Hepatocyte (in vitro differentiated cells): ENCODE results near the gene FAM114A2. TPM values are rescaled to one million over a fixed set of nuclear protein-coding genes. Genes with fewer than 3 reads are reported as not detected.

ENCODE experiments used
- DNase-seq: peaks from one replicate; pipeline ENCODE4 v3.0.0-alpha.2; 2016; ENCODE audit warnings: low spot score
- H2AFZ ChIP-seq: fragments of 200-600 bp; sonication (generic); 2 replicates; pipeline ENCODE4 v1.6.0; 2016; ENCODE audit warnings: antibody characterized with exemption, mild to moderate bottlenecking
- H3K27ac ChIP-seq: fragments of 200-600 bp; sonication (generic); 2 replicates; pipeline ENCODE4 v1.5.1; 2016; ENCODE audit warnings: mild to moderate bottlenecking
- H3K27me3 ChIP-seq: fragments of 200-600 bp; sonication (generic); 2 replicates; pipeline ENCODE4 v1.6.1; 2016
- H3K36me3 ChIP-seq: fragments of 200-600 bp; sonication (generic); replicated peaks from 2 replicates; pipeline ENCODE4 v1.5.1; 2016; ENCODE audit warnings: low read depth; ENCODE audit not compliant: insufficient read depth
- H3K4me1 ChIP-seq: fragments of 200-600 bp; sonication (generic); 2 replicates; pipeline ENCODE4 v1.5.1; 2016; ENCODE audit warnings: mild to moderate bottlenecking, moderate library complexity; ENCODE audit not compliant: insufficient read depth
- H3K4me2 ChIP-seq: fragments of 200-600 bp; sonication (generic); 2 replicates; pipeline ENCODE4 v1.6.0; 2016
- H3K4me3 ChIP-seq: fragments of 200-600 bp; sonication (generic); 2 replicates; pipeline ENCODE4 v1.5.1; 2016; ENCODE audit warnings: mild to moderate bottlenecking
- H3K79me2 ChIP-seq: fragments of 200-600 bp; sonication (generic); 2 replicates; pipeline ENCODE4 v1.6.0; 2017; ENCODE audit warnings: mild to moderate bottlenecking
- H3K9me2 ChIP-seq: fragments of 200-600 bp; sonication (generic); replicated peaks from 2 replicates; pipeline ENCODE4 v1.6.0; 2017; ENCODE audit warnings: mild to moderate bottlenecking; ENCODE audit not compliant: insufficient read depth
- H3K9me3 ChIP-seq: fragments of 200-600 bp; sonication (generic); 2 replicates; pipeline ENCODE4 v1.5.1; 2016; ENCODE audit warnings: low read depth, mild to moderate bottlenecking
- H4K20me1 ChIP-seq: fragments of 200-600 bp; sonication (generic); 2 replicates; pipeline ENCODE4 v1.6.0; 2016; ENCODE audit warnings: mild to moderate bottlenecking; ENCODE audit not compliant: insufficient read depth, poor library complexity, severe bottlenecking
- EZH2 ChIP-seq: fragments of 200-600 bp; sonication (generic); IDR thresholded peaks from 2 replicates; pipeline ENCODE4 v1.6.1; 2016; ENCODE audit warnings: antibody characterized with exemption, mild to moderate bottlenecking, borderline replicate concordance
- EZH2phosphoT487 ChIP-seq: fragments of 200-600 bp; sonication (generic); IDR thresholded peaks from one replicate; pipeline ENCODE4 v1.6.1; 2018; ENCODE audit warnings: antibody characterized with exemption, mild to moderate bottlenecking, low read depth, moderate library complexity; ENCODE audit not compliant: unreplicated experiment, severe bottlenecking
- WGBS: methylation state at CpG from one replicate; pipeline ENCODE4 v1.1.6; 2016; ENCODE audit warnings: low lambda C conversion rate; ENCODE audit errors: missing lambda C conversion rate; 5-methylcytosine and 5-hydroxymethylcytosine counted together
- polyA plus RNA-seq: library from polyadenylated mRNA; unstranded; fragments of >200 nt; fragmentation: Nextera tagmentation; extraction: Ambion mirVana; gene quantifications from 2 replicates; pipeline ENCODE4 v1.2.1, GENCODE V29; 2016
- total RNA-seq: library from RNA; depleted of rRNA; stranded (reverse); fragments of >200 nt; gene quantifications from 2 replicates; pipeline ENCODE4 v1.2.3, GENCODE V29; 2014
- TF ChIP-seq, protein P1 (sequence below): fragments of 200-600 bp; sonication (generic); IDR thresholded peaks from 2 replicates; pipeline ENCODE4 v1.5.1; 2016; ENCODE audit warnings: antibody characterized with exemption, mild to moderate bottlenecking; ENCODE audit not compliant: poor library complexity

The FAM114A2 gene
- total and polyA plus RNA-seq, 2 experiments from 2014 or later: 12.0 to 22.8 TPM

DNA sequence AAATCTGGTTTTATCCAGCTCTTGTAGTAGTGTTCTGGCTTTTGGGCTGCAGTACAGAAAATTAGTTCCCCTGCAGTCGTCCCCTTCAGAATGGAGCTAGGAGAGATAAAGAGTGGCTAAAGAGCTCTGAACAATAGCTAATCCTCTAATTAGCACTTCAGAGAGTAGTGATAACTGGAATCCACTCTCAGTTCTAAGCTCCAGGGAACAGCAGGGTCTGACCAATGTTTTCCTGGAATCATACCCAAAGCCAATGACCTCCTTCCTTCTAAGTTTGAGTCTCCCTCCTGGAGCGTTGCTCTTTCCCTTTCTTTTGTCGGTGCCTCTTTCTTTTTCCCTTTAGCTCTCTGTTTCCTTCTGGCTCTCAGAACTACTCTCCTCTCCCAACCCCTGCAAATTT, 47.4 kb upstream of the FAM114A2 start:
- WGBS: 14% methylated on average over 3 of the region's 3 CpGs
- Histone ChIP-seq H3K36me3 (no peaks in the 10 kb centered on the region), H3K4me3 (no peak overlapping the region), H4K20me1 (no peaks in the 10 kb centered on the region), H3K27ac (no peak overlapping the region), H3K27me3 (no peaks in the 10 kb centered on the region), H3K4me2 (no peak overlapping the region), H2AFZ (no peak overlapping the region), H3K9me2 (no peaks in the 10 kb centered on the region), H3K4me1 (no peaks in the 10 kb centered on the region), H3K79me2 (no peaks in the 10 kb centered on the region), H3K9me3 (no peaks in the 10 kb centered on the region)
- DNase-seq: no peak
- TF ChIP-seq EZH2 (no peak), EZH2phosphoT487 (no peak)
- TF ChIP-seq, protein P1, sequence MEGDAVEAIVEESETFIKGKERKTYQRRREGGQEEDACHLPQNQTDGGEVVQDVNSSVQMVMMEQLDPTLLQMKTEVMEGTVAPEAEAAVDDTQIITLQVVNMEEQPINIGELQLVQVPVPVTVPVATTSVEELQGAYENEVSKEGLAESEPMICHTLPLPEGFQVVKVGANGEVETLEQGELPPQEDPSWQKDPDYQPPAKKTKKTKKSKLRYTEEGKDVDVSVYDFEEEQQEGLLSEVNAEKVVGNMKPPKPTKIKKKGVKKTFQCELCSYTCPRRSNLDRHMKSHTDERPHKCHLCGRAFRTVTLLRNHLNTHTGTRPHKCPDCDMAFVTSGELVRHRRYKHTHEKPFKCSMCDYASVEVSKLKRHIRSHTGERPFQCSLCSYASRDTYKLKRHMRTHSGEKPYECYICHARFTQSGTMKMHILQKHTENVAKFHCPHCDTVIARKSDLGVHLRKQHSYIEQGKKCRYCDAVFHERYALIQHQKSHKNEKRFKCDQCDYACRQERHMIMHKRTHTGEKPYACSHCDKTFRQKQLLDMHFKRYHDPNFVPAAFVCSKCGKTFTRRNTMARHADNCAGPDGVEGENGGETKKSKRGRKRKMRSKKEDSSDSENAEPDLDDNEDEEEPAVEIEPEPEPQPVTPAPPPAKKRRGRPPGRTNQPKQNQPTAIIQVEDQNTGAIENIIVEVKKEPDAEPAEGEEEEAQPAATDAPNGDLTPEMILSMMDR: no peak

DNA sequence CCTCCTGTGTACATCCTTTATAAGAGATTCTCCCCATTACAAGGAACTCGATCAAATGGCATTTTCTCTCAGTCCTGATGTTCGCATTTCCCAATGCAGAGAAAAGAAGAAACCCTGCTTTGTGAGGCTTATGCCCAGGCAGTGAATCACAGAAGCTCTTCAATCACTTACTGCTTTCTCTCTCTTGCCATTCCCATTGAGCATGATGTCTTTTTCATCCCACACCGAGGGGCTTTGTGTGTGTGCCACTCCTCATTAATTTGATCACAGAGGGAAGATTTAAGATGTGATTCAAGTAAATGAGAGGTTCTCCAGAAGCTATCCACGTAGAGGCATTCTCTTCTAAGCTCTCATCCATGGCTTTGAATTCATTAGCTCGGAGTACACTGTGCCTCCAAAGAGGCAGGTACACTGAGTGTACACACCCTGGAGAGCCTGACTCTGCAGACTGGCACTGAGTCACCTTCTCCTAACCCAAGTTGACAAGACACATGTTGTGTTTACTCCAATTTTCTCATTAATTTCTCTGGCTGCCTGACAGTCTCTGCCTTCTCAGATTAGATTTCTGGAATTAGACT, 45.4 kb upstream of the FAM114A2 start:
- no peaks in the 10 kb centered on the region for H3K36me3 ChIP-seq

DNA sequence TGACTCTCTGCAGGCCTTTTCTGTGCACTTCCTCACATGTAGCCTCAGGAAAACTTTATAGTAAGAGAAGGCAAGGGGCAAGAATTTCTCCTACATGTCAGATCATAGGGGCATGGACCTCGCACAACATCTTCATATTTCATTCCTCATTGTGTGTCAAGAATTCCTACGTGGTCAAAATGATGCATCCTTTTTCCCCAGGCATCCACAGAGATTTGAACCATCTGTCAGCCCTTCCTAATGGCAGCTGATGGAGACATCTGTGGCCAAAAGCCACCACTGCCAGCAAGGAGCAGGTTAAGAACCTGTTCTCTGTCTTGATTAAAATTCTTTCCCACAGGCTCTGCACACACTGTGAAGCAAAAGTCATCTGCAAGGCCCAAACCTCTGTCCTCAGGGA, 42.5 kb upstream of the FAM114A2 start:
- no peak overlapping the region for H2AFZ ChIP-seq
- no peaks in the 10 kb centered on the region for H3K79me2 ChIP-seq
- no peaks in the 10 kb centered on the region for H3K27me3 ChIP-seq
- 93% methylated on average over 2 of the region's 2 CpGs for WGBS
- DNase-seq: no peak
- H3K4me1 ChIP-seq: no peaks in the 10 kb centered on the region
- H3K27ac ChIP-seq: no peak overlapping the region
- no peaks in the 10 kb centered on the region for H4K20me1 ChIP-seq
- no peaks in the 10 kb centered on the region for H3K36me3 ChIP-seq
- H3K4me3 ChIP-seq: no peak overlapping the region
- no peaks in the 10 kb centered on the region for H3K9me3 ChIP-seq
- no peaks in the 10 kb centered on the region for H3K9me2 ChIP-seq
- H3K4me2 ChIP-seq: no peak overlapping the region
- TF ChIP-seq, protein P1: no peak
- TF ChIP-seq EZH2: no peak
- TF ChIP-seq EZH2phosphoT487: no peak

More for the DNA sequence above, 45.4 kb upstream of the FAM114A2 start:
- no peaks in the 10 kb centered on the region for H3K79me2 ChIP-seq
- H3K9me2 ChIP-seq: no peaks in the 10 kb centered on the region
- H3K4me2 ChIP-seq: no peak overlapping the region
- H2AFZ ChIP-seq: no peak overlapping the region
- H3K4me1 ChIP-seq: no peaks in the 10 kb centered on the region
- no peak for DNase-seq
- H4K20me1 ChIP-seq: no peaks in the 10 kb centered on the region
- no peak overlapping the region for H3K4me3 ChIP-seq
- H3K27me3 ChIP-seq: no peaks in the 10 kb centered on the region
- H3K27ac ChIP-seq: no peak overlapping the region
- TF ChIP-seq EZH2phosphoT487 (no peak), EZH2 (no peak)
- TF ChIP-seq, protein P1: no peak
- no peaks in the 10 kb centered on the region for H3K9me3 ChIP-seq
- WGBS: 88% methylated on average over 5 of the region's 5 CpGs

DNA sequence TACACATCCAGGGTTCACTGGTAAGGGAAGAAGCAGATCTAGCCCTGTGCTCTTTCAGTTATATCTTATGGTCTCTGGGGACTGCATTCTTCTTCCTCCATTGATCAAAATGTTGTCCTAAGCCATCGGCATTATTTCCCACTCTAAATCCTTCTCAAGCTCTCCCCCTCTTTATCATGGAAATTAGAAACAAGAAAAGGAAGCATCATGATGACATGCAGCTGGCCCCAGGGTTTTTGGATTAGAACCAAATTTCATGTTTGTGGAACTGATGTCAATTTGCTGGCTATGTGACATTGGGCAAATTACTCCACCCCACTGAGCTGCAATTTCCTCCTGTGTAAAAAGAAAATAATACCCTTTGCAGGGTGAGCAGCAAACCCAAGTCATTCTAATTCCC, 39.6 kb upstream of the FAM114A2 start:
- Histone ChIP-seq H3K27ac (no peak overlapping the region), H3K27me3 (no peaks in the 10 kb centered on the region), H2AFZ (no peak overlapping the region), H3K9me2 (no peaks in the 10 kb centered on the region), H3K4me1 (no peaks in the 10 kb centered on the region), H3K4me3 (no peak overlapping the region), H3K4me2 (no peak overlapping the region), H4K20me1 (no peaks in the 10 kb centered on the region), H3K36me3 (no peaks in the 10 kb centered on the region), H3K79me2 (no peaks in the 10 kb centered on the region), H3K9me3 (no peaks in the 10 kb centered on the region)
- WGBS: 47% methylated on average over 1 of the region's 1 CpG
- no peak for TF ChIP-seq EZH2phosphoT487
- TF ChIP-seq, protein P1: no peak
- TF ChIP-seq EZH2: no peak
- no peak for DNase-seq
